GM13976 (cell line): ENCODE measurements around the gene VARS2.
"Not testable (repeated sequence)": the region's sequence is repeated elsewhere in the genome, so short reads cannot be mapped to it uniquely, and the experiment has no call there.

Source experiments
- DNase-seq: peaks from one replicate; pipeline ENCODE4 v3.0.0; 2012; ENCODE audit warnings: low spot score
- in situ Hi-C: fragments of 300-500 bp; cut with MboI; formaldehyde crosslinking; loops from one replicate; pipeline ENCODE4 v1.12.0; 2022; ENCODE audit warnings: low sequenced_read_pairs, mixed read lengths, inconsistent platforms; ENCODE audit not compliant: unreplicated experiment
- TF ChIP-seq, protein P1 (sequence below): IDR thresholded peaks from 2 replicates; pipeline ENCODE4 v1.5.1; 2012; ENCODE audit warnings: borderline replicate concordance, mild to moderate bottlenecking; ENCODE audit not compliant: insufficient read depth; ENCODE audit errors: extremely low read depth, missing control alignments, control extremely low read depth

Gene VARS2

DNA sequence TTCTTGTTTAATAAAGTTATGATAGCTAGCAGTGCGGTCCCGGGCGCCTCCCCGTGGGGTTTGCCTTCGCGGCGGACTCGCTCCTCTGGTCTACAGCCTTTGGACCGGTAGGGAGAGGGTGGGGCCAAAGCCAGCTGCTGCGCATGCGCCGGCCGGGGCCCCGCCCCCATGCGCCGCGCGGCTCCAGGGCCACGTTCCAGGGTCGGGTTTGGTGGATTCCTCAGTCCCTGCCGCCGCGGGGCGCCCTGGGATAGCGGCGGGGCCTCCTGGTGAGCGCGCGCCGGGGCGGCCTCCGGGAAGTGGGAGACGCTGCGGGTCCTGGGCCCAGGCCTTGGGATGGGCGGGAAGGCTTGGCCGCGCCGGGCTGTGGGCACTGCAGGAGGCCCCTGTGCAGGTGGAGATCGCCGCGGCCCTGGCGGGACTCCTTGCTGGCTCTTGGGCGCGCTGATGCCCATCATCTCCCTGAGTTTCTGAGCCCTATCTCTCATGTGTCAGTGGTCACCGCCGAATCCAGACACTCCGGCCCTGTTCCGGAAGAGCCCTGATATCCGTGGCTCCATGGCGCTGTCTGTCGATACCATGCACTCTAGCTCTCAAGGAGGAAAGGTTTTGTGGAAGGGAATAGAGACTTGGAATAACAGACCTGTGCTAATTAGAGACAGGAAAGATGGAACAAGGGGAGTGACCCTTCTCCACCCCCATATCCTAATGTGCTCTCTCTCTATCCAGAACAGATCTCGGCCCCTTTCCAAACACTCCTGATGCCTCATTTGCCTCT, at the start of gene VARS2:
VARS2 (plus strand) TSS at position 163 of the 778 bp plus-strand sequence; CDS start at position 762, 599 bp downstream.
- TF ChIP-seq, protein P1, sequence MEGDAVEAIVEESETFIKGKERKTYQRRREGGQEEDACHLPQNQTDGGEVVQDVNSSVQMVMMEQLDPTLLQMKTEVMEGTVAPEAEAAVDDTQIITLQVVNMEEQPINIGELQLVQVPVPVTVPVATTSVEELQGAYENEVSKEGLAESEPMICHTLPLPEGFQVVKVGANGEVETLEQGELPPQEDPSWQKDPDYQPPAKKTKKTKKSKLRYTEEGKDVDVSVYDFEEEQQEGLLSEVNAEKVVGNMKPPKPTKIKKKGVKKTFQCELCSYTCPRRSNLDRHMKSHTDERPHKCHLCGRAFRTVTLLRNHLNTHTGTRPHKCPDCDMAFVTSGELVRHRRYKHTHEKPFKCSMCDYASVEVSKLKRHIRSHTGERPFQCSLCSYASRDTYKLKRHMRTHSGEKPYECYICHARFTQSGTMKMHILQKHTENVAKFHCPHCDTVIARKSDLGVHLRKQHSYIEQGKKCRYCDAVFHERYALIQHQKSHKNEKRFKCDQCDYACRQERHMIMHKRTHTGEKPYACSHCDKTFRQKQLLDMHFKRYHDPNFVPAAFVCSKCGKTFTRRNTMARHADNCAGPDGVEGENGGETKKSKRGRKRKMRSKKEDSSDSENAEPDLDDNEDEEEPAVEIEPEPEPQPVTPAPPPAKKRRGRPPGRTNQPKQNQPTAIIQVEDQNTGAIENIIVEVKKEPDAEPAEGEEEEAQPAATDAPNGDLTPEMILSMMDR, result no peak
- in situ Hi-C loops, result no loop called here
- DNase-seq, result peak; percentile 99

DNA sequence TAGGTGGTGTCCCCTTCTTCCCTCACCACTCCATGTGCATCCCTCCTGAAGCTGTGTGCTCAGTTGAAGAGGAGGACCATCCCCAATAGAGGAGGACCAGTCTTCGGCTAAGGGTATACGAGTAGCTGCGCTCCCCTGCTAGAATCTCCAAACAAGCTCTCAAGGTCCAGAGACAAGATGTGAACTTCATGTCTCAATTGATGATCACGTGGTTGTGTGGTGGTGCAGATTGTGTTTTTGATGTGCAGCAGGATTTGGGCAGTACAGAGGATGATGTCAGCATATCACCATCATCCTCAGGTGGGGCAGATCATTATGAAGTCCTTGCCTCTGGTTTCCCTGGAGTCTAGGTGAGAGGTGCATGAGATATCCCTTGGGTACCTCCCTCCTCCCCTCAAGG, 49.7 kb upstream of the VARS2 start:
- peak; percentile 3 for DNase-seq
- TF ChIP-seq, protein P1, result no peak
- in situ Hi-C loops, result no loop called here

DNA sequence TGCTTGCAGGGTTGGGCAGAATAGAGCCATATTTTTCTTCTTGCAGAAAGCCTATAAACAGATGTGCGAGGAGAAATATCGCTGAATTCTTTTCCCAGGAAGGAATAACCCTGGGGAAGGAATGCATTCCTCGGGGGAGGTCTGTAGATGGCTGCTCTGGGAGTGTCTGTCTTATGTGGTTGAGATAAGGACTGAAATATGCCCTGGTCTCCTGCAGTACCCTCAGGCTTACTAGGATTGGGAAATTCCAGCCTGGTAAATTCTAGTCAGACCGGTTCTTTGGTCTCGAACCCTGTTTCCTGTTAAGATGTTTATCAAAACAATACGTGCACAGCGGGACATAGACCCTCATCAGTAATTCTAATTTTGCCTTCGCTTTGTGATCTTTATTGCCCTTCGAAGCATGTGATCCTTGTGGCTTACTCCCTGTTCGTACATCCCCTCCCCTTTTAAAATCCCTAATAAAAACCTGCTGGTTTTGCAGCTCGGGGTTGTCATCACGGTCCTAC, 44.7 kb upstream of the VARS2 start:
- DNase-seq, result not testable (repeated sequence)

DNA sequence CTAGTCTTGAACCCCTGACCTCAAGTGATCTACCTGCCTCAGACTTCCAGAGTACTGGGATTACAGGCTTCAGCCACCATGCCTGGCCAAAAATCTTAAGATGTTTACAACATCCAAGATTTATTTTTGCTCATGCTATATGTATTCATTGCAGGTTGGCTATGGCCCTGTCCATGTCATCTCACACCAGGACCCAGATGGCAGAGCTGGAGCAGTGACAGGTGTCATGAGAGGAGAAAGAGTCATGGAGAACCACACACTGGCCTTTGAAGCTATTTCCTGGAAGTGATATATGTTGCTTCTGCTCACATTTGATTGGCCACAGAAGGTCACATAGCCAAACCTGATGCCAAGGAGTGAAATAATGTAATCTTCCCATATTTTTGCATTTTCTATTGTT, 43.5 kb upstream of the VARS2 start:
- in situ Hi-C loops, result no loop called here
- TF ChIP-seq, protein P1, result no peak
- DNase-seq, result no peak

More for the DNA sequence above, 44.7 kb upstream of the VARS2 start:
- in situ Hi-C loops, result not testable (repeated sequence)

DNA sequence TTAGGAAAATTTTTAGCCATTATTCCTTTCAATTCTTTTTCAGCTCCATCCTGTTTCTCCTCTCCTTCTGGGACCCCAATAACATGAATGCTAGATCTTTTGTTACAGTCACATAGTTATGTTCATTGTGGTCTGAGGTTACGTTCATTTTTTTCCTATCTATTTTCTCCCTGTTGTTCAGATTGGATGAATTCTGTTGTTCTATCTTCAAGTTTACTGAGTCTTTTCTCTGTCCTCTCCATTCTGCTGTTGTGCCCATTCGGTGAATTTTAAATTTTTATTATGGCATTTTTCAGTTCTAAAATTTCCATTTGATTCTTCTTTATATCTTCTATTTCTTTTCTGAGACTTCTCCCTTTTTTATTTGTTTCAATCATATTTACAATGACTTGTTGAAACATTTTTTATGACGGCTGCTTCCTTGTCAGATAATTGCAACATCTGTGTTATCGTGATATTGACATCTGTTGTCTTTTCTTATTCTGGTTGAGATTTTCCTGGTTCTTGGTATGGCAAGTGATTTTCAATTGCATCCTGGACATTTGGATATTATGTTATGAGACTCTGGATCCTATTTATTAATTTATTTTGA, 42.4 kb upstream of the VARS2 start:
- in situ Hi-C loops, result no loop called here
- DNase-seq, result no peak
- TF ChIP-seq, protein P1, result no peak

DNA sequence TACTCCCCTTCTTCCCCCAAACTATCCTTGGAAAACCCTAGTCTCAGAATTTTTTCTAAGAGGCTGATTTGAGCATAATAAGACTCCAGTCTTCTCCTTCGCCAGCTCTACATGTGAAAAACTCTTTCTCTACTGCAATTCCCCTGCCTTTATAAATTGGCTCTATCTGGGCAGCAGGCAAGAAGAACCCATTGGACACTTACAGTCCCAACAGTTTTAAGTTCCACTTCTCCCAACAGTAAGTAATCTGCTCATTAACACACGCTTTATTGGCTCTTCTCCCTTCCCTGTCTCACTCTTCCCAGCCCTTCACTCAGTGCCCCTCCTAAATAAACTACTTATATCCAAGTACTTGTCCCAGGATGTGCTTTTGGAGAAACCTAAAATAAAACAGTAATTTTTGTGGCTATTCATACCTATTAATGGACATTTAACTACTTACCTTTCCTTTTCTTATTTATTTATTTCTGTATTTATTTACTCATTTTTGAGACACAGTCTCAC, 40.8 kb upstream of the VARS2 start:
- TF ChIP-seq, protein P1, result no peak
- in situ Hi-C loops, result no loop called here
- no peak for DNase-seq

DNA sequence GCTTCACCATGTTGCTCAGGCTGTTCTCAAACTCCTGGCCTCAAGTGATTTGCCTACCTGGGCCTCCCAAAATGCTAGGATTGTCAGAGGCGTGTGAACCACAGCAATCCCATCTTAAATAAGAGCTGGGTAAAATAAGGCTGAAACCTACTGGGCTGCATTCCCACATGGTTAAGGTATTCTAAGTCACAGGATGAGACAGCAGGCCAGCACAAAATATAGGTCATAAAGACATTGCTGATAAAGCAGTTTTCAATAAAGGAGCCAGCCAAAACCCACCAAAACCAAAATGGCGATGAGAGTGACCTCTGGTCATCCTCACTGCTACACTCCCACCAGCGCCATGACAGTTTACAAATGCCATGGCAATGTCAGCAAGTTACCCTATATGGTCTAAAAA, 40.2 kb upstream of the VARS2 start:
- in situ Hi-C loops, DNase-seq: not testable (repeated sequence)
